GM23248 (cell line): ENCODE measurements around the gene LMX1A.

Experiments used
- EZH2 ChIP-seq: fragments of 200-600 bp; sonication (generic); IDR thresholded peaks from 2 replicates; pipeline ENCODE4 v1.6.1; 2018; ENCODE audit warnings: antibody characterized with exemption, mild to moderate bottlenecking; ENCODE audit not compliant: insufficient read depth, poor library complexity, severe bottlenecking
- EZH2phosphoT487 ChIP-seq: fragments of 200-600 bp; sonication (generic); IDR thresholded peaks from 2 replicates; pipeline ENCODE4 v1.6.1; 2018; ENCODE audit warnings: antibody characterized with exemption, moderate library complexity, mild to moderate bottlenecking, low read depth; ENCODE audit not compliant: insufficient read depth

- TF ChIP-seq EZH2 (no peak), EZH2phosphoT487 (no peak)
Observed at GRCh38 chr1:165367375-165367993, 11.0 kb upstream of the LMX1A start.
